Stomach (tissue), 4 donors: Measurements from ENCODE around the gene TNFRSF14.

Experiments used
- CTCF ChIP-seq, 7 experiments: fragments of 450-650 bp in 4 of 7; fragments of 200-600 bp in 3 of 7; sonication (generic) in 3 of 7; IDR thresholded peaks; one replicate each; pipeline ENCODE4 v1.5.1; 2016 to 2019; ENCODE audit warnings: antibody characterized with exemption in 7 of 7, control low read depth in 2 of 7, mild to moderate bottlenecking in 1 of 7
- POLR2A ChIP-seq, 4 donors: fragments of 450-650 bp; IDR thresholded peaks; one replicate each; pipeline ENCODE4 v1.6.1; 2016; ENCODE audit warnings: antibody characterized with exemption in 4 of 4, control low read depth in 2 of 4, mild to moderate bottlenecking in 1 of 4, moderate library complexity in 1 of 4
- POLR2AphosphoS5 ChIP-seq, 3 donors: sonication (generic); formaldehyde crosslinking; IDR thresholded peaks; one replicate each; pipeline ENCODE4 v1.6.1; 2016; ENCODE audit warnings: antibody characterized with exemption in 3 of 3

GRCh38 chr1:2508180-2508579, 48.0 kb upstream of the TNFRSF14 start:
- TF ChIP-seq POLR2A (IDR thresholded peaks at IDR 0.05) (no peak), CTCF (IDR thresholded peaks at IDR 0.05) (no peak), POLR2AphosphoS5 (IDR thresholded peaks at IDR 0.05) (no peak)
